ENCODE measurements around the gene FAM3A.

Gene FAM3A

GRCh38 chrX:154547245-154548027, 31.4 kb upstream of the FAM3A start, which contains the start of gene IKBKG:
Gene IKBKG (plus strand): TSS chrX:154547620. CDS start chrX:154552003, 4,383 bp downstream.
- peak within 1 kb of the TSS; percentile 98 for H3K4me3 ChIP-seq (ENCODE audit: low read depth, low read length)
- peak; percentile 91 for DNase-seq (ENCODE audit: low read depth)
- TF ChIP-seq MYC (IDR thresholded peaks at IDR 0.05; ENCODE audit: low read depth, low read length) (0 out of 2 replicates have a peak, but pooled peaks have one; percentile 14), POLR2A (IDR thresholded peaks at IDR 0.05; ENCODE audit: extremely low read depth, insufficient read length) (peak; percentile 55), CTCF (IDR thresholded peaks at IDR 0.05; ENCODE audit: low read depth, low read length) (no peak), MAX (IDR thresholded peaks at IDR 0.05; ENCODE audit: low read depth, low read length) (no peak)

GRCh38 chrX:154546354-154547244, 30.6 kb upstream of the FAM3A start, which contains the start of gene G6PD:
Gene G6PD (minus strand): TSS chrX:154546846. CDS start chrX:154546155, 691 bp downstream.
- H3K4me3 ChIP-seq (ENCODE audit: low read depth, low read length) = peak within 1 kb of the TSS; percentile 98
- peak; percentile 37; the same call in 1 of the 2 replicates for TF ChIP-seq MYC (IDR thresholded peaks at IDR 0.05; ENCODE audit: low read depth, low read length)
- no peak for TF ChIP-seq CTCF (IDR thresholded peaks at IDR 0.05; ENCODE audit: low read depth, low read length)
- peak; percentile 45 for TF ChIP-seq MAX (IDR thresholded peaks at IDR 0.05; ENCODE audit: low read depth, low read length)
- peak; percentile 68 for TF ChIP-seq POLR2A (IDR thresholded peaks at IDR 0.05; ENCODE audit: extremely low read depth, insufficient read length)
- peak; percentile 81 for DNase-seq (ENCODE audit: low read depth)

GRCh38 chrX:154545673-154546274, 29.7 kb upstream of the FAM3A start:
- DNase-seq (ENCODE audit: low read depth) = no peak
- TF ChIP-seq MAX (IDR thresholded peaks at IDR 0.05; ENCODE audit: low read depth, low read length) (no peak), MYC (IDR thresholded peaks at IDR 0.05; ENCODE audit: low read depth, low read length) (no peak), POLR2A (IDR thresholded peaks at IDR 0.05; ENCODE audit: extremely low read depth, insufficient read length) (no peak)
- H3K4me3 ChIP-seq (ENCODE audit: low read depth, low read length) = peak overlapping the region; percentile 73

- H3K4me3 ChIP-seq (ENCODE audit: low read depth, low read length) = peak overlapping the region; percentile 46
- DNase-seq (ENCODE audit: low read depth) = peak; percentile 93
Measured at GRCh38 chrX:154542723-154543424, 26.8 kb upstream of the FAM3A start.

More at GRCh38 chrX:154542723-154543424, 26.8 kb upstream of the FAM3A start:
- TF ChIP-seq MAX (IDR thresholded peaks at IDR 0.05; ENCODE audit: low read depth, low read length) = peak; percentile 48
- TF ChIP-seq CTCF (IDR thresholded peaks at IDR 0.05; ENCODE audit: low read depth, low read length) = no peak
- no peak for TF ChIP-seq POLR2A (IDR thresholded peaks at IDR 0.05; ENCODE audit: extremely low read depth, insufficient read length)
- peak; percentile 17; the same call in 1 of the 2 replicates for TF ChIP-seq MYC (IDR thresholded peaks at IDR 0.05; ENCODE audit: low read depth, low read length)
